GM18511 (cell line): Measurements from ENCODE around the gene APAF1.
A peak's percentile ranks its signal among the peaks of the same experiment; 100 is the strongest.

Experiments
- ATAC-seq: cut with Tn5 transposase; IDR thresholded peaks from one replicate; pipeline ENCODE4 v1.9.1; 2021; ENCODE audit warnings: mild to moderate bottlenecking, moderate library complexity; ENCODE audit not compliant: unreplicated experiment

Gene APAF1

DNA sequence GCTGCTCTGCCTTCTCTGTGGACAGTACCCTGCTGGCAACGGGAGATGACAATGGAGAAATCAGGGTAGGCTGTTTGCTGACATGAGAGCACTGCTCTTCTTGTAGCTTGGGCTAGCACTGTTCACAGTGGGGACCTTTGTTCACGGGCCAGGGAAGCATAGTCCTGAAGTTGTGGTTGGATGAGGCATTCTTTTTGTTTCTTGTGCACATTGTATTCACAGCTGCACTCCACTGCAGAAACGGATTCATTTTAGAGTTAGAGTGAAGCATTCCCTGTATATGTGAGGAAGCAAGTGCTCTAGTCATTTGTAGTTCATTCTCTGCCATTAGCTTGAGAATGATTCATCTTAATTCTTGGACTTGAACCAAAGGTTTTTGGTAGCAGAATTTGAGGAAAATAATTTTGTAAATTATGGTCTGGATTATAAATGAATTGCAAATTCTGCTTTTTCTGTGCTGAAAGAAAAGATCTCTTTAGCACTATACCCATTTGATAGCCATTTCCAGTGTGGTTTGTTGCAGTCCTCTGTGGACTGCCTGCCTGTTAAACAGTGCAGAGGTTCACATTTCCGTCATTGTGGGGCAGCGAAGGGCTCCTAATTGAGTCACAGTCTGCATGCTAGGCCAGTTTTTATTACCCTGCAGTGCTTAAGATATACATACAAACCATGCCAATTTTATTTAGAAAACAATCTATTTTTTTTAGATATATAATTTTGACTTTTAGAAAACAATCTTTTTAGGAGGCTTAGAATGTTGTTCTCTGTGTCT, 80.6 kb downstream of the APAF1 start:
- ATAC-seq = peak; percentile 77

DNA sequence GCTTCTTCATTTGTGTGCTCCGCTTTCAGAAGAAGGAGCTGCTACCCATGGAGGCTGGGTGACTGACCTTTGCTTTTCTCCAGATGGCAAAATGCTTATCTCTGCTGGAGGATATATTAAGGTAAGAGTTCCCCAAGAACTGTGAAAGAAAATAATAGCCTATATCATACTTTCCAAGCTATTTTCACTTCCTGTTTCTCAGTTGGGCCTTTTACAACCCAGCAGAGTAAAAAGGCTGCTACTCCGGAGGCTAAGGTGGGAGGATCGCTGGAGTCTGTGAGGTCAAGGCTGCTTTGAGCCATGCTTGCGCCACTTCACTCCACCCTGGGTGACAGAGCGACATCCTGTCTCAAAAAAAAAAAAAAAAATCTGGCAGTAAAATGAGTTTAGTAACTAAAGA, 82.1 kb downstream of the APAF1 start:
- no peak for ATAC-seq

DNA sequence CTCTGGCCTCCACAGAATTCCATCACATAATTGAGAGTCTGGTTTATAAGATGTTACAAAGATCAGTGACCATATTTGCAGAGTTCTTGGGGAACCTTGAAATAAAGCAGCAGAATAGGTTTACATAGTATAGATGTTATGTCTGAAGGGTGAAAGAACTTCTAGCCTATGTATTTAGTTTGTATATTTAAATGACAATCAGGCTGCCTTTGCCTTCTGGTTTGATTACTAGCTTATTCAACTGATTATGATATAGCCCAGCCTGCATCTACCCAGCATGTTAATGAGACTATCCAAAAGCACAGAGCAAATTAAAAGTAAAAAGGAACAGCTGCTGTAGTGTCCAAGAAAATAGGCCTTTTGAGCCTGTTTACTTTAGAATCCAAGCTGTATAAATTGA, 85.3 kb downstream of the APAF1 start:
- no peak for ATAC-seq

DNA sequence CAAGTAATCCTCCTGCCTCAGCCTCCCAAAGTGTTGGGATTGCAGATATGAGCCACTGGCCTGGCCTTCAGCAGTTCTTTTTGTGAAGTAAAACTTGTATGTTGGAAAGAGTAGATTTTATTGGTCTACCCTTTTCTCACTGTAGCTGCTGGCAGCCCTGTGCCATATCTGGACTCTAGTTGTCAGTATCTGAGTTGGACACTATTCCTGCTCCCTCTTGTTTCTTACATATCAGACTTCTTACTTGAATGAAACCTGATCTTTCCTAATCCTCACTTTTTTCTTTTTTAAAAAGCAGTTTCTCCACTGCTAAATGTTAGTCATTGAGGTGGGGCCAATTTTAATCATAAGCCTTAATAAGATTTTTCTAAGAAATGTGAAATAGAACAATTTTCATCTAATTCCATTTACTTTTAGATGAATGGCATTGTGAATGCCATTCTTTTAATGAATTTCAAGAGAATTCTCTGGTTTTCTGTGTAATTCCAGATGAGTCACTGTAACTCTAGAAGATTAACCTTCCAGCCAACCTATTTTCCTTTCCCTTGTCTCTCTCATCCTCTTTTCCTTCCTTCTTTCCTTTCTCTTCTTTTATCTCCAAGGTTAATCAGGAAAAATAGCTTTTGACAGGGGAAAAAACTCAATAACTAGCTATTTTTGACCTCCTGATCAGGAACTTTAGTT, 88.7 kb downstream of the APAF1 start:
- ATAC-seq = no peak

DNA sequence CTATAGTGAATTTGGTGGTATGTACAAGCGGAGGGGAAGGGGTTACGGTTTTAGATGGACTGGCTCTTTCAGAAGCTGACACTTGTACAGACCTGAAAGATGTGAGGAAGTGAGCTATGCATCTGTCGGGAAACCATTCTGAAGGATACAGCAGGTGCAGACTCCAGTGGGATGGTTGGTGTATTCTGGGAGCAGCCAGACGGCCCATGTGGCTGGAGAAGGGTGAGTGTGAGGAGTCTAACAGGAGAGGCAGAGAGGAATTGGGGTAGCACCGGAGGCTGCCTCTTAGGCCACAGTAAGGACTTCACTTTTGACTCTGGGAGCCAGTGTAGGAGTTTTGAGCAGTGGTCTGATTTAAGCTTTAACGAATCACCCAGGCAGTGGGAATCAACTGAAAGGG, 90.7 kb downstream of the APAF1 start:
- no peak for ATAC-seq

DNA sequence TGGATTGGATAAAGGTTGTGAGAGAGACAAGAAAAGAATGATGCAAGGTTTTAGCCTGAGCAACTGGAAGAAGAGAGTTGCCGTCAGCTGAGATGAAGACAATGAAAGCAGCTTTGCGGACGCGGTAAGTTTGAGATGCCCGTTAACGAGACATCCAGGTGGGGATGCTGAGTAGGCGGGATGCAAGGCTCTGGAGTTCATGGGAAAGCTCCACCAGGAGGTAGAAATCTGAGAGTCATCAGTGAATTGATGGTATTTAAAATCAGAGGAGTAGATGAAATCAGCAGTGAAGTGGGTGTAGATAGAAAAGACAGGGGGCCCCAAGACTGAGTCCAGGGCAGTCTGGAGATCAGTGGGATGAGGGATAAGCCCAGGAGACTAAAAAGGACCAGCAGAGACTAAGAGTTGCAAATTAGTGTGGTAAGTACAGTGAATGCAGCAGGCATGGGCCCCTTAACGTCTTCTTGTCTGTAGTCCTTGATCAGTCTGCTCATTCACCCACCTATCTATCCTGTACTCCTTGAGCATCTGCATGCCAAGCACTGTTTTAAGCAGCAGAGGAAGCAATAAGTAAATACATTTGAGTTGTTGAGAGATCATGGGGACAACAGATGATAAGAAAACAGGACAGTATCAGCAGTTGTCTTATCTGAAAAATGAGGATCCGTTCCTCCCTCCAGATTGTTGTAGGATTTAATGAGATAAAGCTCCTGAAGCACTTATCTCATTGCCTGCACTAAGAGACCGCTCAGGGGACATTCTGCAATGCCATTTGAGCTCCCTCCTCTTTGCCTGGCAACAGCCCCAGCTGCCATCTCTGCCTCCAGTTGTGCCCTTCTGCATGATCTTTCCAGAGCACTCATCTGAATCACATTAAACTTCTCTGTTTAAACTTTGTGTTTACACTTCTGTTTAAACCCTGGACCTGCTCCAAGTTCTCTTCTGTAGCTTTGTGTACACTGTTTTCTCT, 91.5 kb downstream of the APAF1 start:
- ATAC-seq = no peak

DNA sequence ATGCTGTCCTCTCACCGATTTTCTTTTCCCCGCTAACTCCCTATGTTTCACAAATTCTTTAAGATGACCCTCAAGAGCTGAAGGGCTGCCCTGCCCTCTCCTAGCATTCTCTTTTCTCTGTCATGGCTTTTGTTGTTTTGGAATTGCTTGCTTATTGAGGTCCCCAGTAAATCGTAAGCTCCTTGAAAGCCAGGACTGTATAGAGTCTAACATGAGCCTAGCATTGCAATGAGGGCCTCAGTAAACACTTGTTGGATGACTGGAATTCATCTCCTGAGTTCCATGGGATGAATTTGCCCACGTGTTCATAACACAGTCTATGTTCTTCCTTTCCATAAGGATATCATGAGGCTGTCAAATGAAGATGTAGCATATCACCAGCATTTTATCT, 92.2 kb downstream of the APAF1 start:
- no peak for ATAC-seq

DNA sequence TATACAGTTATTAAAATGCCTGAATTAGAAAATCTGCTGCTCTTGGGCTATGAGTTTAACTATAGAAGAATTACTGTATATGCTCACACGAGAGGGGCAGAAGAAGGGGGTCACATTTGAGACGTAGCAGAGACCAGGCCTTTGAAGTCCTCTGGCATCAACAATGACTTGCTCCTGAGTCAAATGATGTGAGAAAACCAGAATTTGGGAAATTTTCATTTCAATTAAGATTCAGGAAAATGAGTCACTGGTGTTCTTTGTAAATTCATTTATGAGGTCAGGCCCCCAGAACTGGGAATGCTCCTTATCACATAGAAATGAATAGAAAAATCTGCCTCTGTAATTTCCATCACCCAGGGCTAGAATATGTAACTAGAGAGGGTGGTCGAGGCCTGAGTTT, 92.9 kb downstream of the APAF1 start:
- no peak for ATAC-seq

DNA sequence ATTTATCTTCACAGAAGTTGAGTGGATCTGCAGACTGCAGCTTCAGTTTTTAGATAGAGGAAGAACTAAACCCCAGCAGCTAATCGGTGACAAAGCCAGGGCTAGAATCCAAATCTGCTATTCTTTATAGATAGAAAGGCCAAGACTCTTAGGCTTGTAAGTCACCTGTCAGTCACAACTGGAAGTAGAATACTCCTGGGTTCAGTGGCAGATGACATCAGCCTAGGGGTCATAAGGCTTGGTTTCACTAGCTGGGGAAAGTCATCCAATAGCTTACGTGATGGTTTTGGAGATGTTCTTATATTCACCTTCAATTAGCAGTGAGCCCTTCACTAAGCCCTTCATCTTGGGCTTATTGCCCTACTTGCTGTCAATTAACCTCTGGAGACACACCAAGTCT, 93.4 kb downstream of the APAF1 start:
- ATAC-seq = no peak

DNA sequence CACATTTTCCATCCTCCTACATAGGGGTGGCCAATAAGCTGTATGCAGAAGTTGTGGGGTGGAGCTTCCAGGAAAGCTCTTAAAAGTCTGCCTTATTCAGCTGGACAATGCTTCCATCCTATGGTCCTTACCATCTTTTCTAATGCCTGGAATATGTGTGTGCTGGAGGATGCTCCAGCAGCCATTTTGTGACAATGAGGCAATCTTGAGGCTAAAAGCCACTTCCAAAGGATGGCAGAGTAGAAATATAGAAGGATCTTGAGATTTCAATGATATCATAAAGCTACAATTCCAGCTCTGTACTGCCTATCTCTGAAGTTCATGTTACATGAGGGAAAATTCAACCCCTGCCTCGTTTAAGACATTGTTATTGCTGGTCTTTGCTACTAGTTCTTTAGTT, 95.7 kb downstream of the APAF1 start:
- no peak for ATAC-seq

DNA sequence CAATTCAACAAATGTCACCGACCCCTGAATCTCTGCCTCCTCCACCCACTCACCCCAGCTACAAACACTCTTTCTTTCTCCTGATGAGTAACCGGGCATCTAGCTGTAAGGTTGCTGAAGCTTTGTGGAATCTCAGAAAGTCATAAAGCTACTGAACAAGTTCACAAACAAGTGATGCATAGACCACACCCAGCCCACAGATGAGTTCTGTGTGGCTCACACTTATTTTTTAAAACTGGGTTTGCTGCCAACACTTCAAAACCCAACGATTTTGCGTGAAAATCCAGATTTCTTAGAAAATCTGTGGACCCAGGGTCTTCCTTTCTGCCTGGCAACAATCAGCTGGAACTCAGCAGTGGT, 96.1 kb downstream of the APAF1 start:
- ATAC-seq = no peak

DNA sequence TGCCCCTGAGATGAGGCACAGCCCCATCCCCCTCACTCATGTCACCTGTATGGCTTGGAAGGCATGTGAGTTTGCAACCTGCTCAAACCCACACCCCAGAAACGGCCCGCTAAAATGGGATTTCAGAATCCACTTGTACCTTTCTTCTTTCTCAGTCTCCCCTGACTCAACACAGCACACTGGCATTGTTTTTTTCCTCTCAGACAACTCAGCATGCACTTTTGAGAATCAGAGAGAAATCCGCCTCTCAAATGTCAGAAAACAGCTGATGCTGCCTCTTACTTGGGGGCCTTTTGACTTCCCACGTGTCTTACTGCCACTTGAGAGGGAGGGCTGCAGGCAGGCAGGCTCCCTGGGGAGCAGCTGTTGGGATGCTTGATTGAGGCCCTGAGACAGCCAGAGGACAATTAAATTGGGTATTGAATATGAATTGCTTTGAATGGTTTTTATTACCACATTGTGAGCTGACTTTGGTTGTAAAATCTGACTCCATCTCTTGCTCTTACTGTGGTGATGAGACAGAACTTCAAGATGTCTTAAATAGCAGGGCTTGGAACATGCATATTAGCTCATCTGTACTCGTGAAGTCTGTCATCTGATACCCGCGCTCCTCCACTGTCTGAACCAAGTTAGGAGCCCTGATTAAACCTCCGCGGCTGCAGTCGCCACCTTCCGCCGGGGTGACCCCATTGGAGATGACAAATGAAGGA, 96.6 kb downstream of the APAF1 start:
- ATAC-seq = no peak

DNA sequence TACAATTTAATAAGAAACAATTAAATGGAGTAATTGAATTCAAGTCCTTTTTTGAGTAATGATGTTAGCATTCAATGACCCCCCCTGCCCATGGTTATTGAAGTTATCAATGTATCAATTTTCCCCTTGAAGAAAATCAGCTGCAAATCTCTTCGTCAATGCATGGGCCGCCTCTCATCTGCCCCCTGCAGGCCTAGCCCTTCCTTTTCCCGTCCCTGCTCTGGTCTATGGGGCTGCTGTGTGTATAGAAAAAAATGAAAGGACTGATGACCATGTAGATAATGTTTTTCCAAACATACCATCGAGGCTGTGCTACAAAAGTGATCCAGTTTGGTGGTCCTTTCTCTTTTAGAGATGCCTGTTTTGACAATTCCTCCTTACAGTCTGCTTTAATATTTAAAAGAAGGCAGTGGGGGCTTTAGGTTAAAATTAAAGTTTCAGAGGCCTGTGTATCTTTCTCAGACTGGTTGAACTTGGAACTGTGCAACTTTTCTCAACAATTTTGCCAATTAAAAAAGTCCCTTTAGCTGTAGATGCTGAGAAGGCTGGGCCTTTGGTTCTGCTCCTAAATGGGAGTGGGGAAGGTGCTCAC, 98.4 kb downstream of the APAF1 start:
- peak; percentile 67 for ATAC-seq

DNA sequence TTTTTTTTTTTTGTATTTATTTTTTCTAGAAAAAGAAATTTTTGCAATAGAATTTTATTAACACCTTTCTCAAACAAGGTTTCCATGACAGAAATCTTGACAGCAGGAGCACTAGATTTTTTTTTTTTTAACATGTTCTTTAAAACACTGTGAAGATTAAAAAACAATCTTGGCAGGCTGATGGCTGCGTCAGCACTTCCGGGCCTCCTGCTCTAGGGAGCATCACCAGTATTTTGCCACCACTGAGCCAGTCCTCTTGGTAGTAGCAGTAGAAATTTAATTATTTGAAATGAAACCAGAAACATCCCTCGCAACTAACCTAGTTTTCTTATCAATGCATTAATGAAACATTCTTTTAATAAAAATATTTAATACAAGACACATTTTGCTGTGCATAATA, 99.6 kb downstream of the APAF1 start:
- ATAC-seq = no peak

DNA sequence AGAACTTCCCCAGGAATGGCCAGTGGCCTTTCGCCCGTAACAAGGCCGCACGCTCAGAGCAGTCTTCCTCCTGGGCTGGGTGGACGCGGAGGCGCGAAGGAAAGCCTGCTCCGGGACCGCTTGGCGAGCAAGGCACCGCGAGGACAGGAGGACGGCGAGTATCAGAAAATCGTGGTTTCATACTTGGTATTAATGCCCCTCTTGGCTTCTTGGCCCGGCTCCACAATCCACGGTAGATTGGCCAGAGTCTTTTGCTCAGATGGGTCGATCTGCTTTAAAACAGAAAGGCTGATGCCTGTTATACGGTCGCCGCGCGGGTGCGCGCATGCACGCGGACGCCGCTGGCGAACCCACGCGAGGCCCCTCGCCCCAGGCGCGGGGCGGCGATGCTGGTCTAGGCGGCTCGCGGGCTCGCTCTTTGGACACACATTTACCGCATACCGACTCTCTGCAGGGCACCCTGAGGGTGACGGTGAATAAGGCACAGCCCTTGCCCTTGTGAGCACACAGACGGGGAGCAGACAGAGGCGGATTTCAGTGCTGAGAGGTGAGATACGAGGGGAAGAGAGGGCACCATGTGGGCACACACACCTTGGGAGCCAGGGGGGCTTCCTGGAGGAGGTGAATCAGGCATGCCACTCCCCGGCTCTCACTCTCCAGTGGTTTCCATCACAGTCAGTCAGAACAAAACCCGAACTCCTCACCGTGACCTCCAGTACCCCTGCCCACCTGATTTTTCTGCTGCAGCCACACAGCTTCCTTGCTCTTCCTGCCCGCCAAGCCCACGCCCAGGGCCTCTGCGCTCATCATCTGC, 100.7 kb downstream of the APAF1 start:
- ATAC-seq = peak; percentile 67

DNA sequence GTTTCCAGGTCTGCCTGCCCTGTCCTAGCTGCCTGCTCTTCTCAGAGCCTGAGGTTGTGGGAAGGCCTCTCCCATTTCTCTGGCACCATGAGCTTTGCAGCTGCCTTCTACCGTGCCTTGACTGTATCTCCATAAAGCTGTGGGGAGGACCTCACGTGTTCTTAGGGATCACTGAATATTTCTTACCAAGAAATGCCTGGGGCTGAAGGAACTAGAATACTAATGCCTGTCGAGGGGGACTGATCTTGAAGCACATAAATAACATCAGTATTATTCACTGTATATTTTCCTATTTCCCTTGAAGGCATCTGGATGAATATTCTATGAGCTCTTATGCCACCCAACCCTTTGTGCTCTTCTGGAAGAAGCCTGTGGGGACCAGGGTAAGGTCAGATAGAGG, 103.4 kb downstream of the APAF1 start:
- no peak for ATAC-seq

DNA sequence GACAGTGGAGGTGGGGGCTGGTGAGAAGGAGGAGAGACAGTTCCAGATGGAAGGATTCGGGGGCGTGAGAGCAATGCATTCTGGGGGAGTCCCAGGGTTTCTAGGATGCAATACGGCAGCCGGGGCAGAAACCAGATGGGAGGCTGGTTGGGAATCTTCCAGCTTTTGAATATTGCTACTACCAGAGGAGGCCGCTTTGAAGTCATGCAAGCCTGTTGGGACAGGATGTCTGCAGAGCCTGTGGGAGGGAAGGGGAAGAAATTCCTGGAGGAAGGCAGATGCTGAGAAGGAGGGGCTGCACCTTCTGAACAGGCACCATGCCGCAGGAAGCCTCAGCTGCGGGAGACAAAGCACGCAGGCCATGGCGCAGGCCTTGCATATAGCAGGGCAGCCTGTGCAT, 105.4 kb downstream of the APAF1 start:
- no peak for ATAC-seq

DNA sequence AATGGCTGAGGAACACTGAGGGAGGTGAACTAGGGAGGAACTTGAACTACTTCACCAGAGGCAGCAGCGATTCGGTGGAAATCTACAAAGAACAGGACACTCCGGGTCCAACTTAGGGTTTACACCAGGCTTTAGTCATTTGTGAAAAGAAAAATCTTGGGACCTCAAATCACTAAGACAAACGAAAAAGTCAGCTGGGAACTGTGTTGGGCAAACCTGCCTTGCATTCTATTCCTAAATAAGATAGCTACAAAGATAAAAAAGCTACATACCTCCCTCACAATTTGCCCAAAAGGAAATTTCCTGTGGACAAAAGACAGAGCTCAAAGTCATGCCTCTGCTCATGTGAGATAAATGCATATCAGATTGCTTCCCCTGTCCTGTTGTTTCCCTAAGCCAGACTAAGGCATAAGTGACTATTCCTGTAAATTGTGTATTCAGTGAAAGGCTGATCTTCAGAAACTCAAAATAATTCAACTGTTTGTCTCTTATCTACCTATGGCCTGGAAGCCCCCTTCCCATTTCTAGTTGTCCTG, 106.6 kb downstream of the APAF1 start:
- ATAC-seq = no peak

DNA sequence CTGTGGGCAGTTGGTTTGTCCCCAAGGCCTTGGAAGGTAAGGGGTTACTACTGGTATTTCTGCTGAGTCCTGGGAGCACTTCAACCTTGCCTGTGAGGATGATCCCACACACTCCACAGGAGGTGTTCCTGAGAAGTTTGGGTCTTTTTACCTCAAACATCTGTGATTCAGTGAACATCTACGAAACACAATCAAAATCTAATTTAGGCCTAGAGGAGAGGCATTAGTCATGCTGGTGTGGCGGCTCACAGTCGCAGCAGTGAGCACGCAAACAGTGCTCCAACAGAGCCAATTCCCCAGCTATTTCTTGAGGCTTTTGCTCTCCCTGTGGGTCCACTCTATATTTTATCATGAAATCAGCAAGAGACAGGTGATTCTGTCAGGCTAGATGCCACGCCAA, 107.6 kb downstream of the APAF1 start:
- ATAC-seq = no peak

DNA sequence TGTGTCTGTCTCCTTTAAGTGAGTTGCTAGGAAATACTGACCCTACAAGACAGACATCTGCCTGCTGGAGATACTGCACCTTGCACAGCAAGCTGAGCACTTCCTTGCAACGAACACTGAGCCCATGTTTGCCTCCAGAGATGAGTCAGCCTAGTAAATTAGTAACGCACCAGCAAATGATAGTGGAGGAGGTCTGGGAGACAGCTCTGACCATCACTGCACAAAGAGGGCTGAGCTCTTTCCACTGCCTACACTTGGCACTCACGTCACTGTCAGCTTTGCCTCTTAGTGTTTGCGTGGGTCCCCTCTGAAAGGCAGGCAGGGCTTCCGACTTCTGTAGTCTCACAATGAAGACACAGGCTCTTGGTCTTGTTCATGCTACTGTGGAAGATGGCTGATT, 109.0 kb downstream of the APAF1 start:
- peak; percentile 99 for ATAC-seq
